Measurements from ENCODE around the gene TSPAN14.

GRCh38 chr10:80441831-80442230 lies 12.3 kb upstream of the TSPAN14 start:
- TF ChIP-seq CTCF (IDR thresholded peaks at IDR 0.05; ENCODE audit: low read length) (no peak), EZH2 (IDR thresholded peaks at IDR 0.05; ENCODE audit: borderline replicate concordance, low read length) (no peak)

All from OCI-LY1 (cell line).